GM19438 (cell line): ENCODE results near the gene CD86.
"Not testable (repeated sequence)": the region's sequence is repeated elsewhere in the genome, so short reads cannot be mapped to it uniquely, and the experiment has no call there.

Source experiments
- ATAC-seq: cut with Tn5 transposase; IDR thresholded peaks from one replicate; pipeline ENCODE4 v1.9.1; 2021; ENCODE audit warnings: low read depth; ENCODE audit not compliant: unreplicated experiment

Gene CD86

GRCh38 chr3:122055215-122055614 is at the start of gene CD86:
Gene CD86, plus strand, starts transcription at chr3:122055362. Its CDS starts 128 bp downstream, at chr3:122055490.
- peak; percentile 81 for ATAC-seq

- ATAC-seq = no peak
Measured at GRCh38 chr3:122006267-122006666, 48.9 kb upstream of the CD86 start.

GRCh38 chr3:122008166-122008565 is 47.0 kb upstream of the CD86 start:
- ATAC-seq = no peak

DNA sequence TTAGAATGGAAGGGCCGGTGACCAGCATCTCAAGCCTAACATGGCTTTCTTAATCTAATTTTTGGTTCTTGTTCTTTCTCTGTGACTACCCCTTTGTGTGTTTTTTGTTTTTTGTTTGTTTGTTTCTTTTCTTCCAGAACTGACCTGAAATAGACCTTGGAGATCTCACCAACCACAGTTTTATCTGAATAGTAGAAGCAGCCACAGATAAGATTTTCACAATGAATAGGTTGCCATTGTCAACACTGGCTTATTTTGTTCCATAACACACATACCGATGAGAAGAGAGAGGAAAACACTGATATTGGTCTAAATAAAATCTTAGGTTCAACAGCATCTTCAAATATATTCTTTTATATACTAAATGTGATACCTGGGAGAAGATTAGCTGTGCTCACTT is 44.7 kb upstream of the CD86 start:
- ATAC-seq = no peak

DNA sequence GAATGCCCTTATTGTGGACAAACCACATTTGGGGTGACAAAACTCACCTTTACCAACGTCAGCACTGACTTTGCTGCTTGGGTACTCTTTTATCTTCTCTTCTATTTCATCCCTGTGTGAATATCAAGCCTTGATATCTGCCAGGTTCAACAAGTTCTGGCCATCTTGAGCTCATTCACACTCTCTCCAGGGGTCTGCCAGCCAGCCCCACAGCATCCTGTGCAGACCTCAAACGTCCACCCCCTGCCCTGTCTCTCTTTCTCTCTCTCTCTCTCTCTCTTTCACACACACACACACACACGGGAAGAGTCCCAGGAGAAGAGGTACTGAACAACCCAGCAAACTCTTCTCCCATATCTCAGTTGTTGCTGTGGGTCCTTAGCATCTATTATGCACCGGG is 43.8 kb upstream of the CD86 start:
- ATAC-seq = no peak

DNA sequence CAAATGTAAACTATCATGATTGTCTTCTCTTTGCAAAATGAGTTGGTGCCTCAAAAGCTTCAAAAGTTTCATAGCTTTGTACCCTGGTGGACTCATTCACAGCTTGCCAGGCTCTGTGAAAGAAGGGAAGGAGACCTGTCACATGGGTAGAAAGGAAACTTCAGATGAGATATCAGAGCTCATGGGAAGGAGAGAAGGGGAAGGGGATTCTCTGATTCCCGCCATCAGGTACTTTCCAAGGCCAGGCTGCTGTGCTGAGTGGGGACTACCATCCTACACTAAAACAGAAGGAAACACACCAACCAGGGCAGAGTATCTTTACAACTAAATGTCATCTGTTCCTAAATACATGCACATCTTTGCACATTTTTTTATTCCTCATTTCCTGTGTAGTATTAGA is 42.3 kb upstream of the CD86 start:
- no peak for ATAC-seq

DNA sequence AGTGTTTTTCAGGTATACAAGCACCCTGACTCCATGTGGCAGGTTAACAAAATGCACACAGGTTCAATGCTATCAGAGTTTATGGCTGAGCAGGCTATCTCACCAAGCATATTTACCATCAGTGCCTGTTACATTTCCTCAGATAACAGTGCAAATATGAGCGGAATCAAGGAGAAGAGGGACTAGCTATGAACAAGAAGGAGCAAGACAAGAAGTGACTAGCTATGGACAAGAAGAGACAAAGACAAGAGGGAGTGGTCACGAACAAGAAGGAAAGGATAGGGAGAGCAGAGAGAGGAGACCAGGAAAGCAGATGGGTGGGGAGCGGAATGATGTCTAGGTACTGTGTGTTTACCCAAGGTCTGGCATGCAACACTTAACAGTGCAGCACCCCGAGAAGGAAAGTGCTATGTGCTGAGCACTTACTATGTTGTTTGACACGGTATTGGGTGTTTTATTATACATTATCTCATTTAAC is 41.7 kb upstream of the CD86 start:
- no peak for ATAC-seq

DNA sequence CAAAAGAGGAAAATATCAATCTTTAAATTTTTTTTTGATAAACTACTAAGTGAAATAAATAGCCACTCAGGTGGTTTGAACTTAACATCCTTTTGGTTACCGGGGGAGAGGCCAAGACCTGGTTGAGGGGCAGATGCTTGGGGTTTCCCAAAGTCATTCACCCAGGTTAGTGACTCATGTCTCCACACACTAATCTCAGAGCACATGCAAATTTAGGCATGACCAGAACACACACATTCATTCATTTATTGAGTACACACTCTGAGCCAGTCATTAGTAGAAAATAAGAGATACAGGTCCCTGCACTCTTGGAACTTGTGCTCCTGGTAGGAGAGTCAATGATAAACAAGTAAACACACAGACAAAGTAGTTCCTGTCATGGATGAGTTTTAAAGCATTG is 40.4 kb upstream of the CD86 start:
- peak; percentile 64 for ATAC-seq

DNA sequence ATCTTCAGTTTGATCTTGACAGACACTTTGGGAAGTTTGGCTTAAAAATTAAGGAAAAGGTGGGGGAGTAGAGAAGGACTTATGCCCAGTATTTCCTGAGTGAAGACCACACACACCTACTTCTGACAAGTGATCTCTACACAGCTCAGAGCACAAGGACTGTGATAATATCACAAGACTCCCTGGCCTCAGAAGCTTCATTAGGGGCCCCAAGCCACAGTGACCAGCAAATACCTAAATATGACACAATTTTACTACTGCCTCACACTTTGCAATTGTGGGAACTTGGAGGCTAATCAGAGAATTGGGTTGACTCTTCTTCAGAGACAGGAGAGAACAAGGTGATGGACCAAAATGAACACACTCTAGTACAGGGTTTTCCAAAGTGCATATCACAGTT is 35.7 kb upstream of the CD86 start:
- ATAC-seq = no peak

DNA sequence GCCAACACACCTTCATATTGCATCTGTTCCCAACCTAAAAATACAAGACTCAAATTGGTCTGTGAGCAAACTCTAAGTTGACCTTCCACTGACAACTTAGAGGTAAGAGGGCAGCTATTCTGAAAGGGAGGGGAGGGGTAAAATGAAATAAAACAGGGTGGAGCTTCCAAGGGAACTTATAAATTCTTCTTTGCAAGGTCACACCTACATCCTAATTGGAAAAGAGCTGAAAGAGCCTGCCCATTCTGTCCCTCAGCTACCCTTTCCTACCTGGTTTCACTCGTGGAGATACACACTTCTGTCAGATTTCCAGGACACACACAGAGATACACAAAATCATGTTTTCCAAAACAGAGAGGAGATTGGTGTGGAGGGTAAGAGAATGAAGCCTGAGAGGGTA is 34.1 kb upstream of the CD86 start:
- ATAC-seq = no peak

DNA sequence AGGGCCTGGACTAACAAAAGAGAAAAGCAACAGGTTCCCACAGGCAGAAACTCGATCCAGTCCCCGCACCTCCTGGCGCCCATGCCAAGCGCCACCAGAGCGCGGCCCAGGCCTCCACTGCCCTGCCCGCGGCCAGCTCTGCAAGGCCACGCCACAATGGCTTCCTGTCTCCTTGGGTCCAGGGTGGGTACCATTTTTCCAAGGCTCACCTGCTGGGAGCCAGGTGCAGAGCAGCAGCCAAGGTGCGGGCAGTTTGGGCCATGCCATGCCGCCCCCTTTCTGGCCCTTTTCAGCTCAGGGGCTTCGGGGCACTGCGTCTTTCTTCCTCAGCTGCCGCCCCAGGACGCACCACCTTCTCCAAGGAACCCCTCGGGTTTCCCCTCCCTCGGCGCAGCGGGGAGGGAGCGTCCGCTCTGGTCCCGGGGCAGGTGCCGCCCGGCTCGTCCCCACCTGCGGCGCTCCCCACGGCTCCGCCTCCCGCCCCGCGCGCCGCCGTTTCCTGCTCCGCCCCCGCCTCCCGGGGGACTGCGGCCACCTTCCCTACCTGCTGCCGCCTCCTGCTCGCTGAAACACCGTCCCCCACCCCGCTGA is 33.3 kb upstream of the CD86 start, which contains the start of gene ILDR1:
TSS of gene ILDR1 (minus strand) at position 437 of the 591 bp plus-strand sequence. CDS start at position 267, 170 bp downstream.
- peak; percentile 56 for ATAC-seq

- ATAC-seq = no peak
Measured at GRCh38 chr3:122023335-122023910, 31.7 kb upstream of the CD86 start.

GRCh38 chr3:122024800-122025199 is 30.4 kb upstream of the CD86 start:
- ATAC-seq = no peak

- peak; percentile 54 for ATAC-seq
Measured at GRCh38 chr3:122025296-122025695, 29.9 kb upstream of the CD86 start.

GRCh38 chr3:122030381-122031122 is 24.6 kb upstream of the CD86 start:
- ATAC-seq = peak; percentile 55

DNA sequence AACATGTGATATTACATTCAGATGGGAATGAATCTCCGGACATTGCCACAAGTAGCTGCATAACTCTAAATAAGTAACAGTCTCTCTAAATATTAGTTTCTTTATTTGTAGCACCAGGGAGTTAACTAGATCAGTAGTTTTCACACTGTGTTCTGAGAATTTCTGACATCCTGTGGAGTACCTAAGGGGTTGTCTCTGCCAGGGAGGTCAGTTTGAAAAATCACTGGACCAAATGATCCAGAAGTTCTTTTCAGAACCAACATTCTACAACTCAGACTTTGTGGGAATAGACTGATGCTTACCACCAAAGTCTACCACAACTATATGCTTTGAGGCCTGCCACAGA is 24.1 kb upstream of the CD86 start:
- ATAC-seq = peak; percentile 44

DNA sequence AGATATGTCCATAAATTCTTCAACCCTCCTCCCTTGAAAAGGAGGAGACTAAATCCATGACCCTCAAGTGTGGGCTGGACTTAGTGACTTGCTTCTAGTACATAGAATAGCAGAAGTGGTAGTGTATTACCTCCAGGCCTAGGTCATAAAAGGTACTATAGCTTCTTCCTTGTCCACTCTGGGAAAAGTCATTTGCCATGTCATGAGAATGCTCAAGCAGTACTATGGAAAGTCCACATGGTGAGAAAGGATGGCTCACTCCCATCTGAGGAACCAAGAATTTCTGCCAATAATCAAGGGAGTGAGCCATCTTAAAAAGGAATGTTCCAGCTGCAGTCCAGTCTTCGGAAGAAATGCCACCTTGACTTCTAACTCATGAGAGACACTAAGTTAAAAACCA is 22.6 kb upstream of the CD86 start:
- ATAC-seq = no peak

DNA sequence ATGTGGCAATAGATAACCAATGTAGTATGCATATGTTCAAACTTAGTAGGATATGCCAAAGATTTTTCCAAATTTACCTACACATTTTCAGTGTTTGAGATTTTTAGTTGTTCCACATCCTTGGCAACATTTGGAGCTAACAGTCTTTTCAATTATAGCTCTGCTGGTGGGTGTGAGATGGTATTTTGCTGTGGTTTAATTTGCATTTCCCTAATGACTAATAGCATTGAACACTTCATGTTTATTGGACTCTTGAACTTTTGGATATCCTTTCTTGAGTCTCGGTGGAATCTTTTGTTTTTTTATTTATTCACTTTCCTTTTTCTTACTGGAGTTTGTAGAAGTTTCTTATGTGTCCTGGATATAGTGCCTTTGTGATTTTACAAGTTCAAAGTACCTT is 22.1 kb upstream of the CD86 start:
- ATAC-seq = no peak

- ATAC-seq = not testable (repeated sequence)
Measured at GRCh38 chr3:122047296-122047695, 7.9 kb upstream of the CD86 start.

- not testable (repeated sequence) for ATAC-seq
Measured at GRCh38 chr3:122047773-122048172, 7.4 kb upstream of the CD86 start.

DNA sequence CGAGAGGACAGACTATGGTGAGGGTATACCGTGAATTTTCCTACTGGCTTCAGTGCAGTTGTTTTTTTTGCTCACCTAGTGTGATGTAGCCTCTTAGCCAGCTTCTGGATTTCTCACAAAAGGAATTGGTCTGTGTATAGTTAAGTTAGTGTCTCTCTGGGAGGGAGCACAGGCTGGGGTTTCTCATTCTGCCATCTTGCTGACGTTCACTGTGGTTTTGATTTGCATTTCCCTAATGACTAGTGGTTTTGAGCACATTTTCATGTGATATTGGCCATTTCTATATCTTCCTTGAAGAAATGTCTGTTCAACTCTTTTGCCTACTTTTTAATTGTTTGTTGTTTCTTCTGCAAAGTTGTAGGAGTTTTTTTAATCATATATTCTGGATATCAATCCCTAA is 2.2 kb upstream of the CD86 start:
- no peak for ATAC-seq

DNA sequence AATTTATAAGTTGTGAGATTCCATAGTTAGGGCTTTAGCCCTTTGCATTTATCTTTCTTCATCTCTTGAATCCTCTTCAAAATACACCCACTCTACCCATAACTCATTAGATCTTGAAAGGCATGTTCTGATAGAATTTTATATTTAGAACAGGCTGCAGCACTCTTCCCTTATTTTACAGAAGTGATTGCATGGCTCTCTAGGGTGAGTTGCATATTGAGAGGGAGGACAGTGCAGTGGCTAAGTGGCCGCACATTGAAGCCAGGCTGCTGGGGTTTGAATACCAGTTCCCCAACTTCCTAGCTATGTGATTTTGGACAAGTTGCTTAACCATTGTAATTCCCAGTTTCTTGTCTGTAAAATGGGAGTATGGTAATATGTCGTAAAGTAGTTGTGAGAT is 2.5 kb downstream of the CD86 start:
- ATAC-seq = no peak
